Retina (tissue), 1 donor: Measurements from ENCODE around the gene CNTN5.

Experiments used
- DNase-seq: peaks from one replicate; pipeline ENCODE4 v3.0.0-alpha.2; 2016

CNTN5 gene

GRCh38 chr11:99634581-99634980 is 613.8 kb downstream of the CNTN5 start:
- no peak for DNase-seq

GRCh38 chr11:99638073-99638553 is 617.4 kb downstream of the CNTN5 start:
- DNase-seq: no peak

- DNase-seq: no peak
These were observed 619.9 kb downstream of the CNTN5 start for GRCh38 chr11:99640671-99641070.

GRCh38 chr11:99645934-99646333 is 625.2 kb downstream of the CNTN5 start:
- DNase-seq: no peak

GRCh38 chr11:99670067-99670676 is 649.4 kb downstream of the CNTN5 start:
- no peak for DNase-seq

- no peak for DNase-seq
These were observed 651.2 kb downstream of the CNTN5 start for GRCh38 chr11:99671808-99672409.

- DNase-seq: no peak
These were observed 655.5 kb downstream of the CNTN5 start for GRCh38 chr11:99676292-99676691.

- DNase-seq: no peak
These were observed 661.4 kb downstream of the CNTN5 start for GRCh38 chr11:99682171-99682570.

GRCh38 chr11:99682646-99683045 is 661.9 kb downstream of the CNTN5 start:
- DNase-seq: no peak

- no peak for DNase-seq
These were observed 663.2 kb downstream of the CNTN5 start for GRCh38 chr11:99683933-99684332.

- no peak for DNase-seq
These were observed 666.1 kb downstream of the CNTN5 start for GRCh38 chr11:99686838-99687237.

GRCh38 chr11:99687320-99687719 is 666.6 kb downstream of the CNTN5 start:
- no peak for DNase-seq

GRCh38 chr11:99693941-99694492 is 673.3 kb downstream of the CNTN5 start:
- no peak for DNase-seq

GRCh38 chr11:99695106-99695505 is 674.4 kb downstream of the CNTN5 start:
- no peak for DNase-seq

- DNase-seq: no peak
These were observed 686.1 kb downstream of the CNTN5 start for GRCh38 chr11:99706848-99707247.

GRCh38 chr11:99708928-99709672 is 688.4 kb downstream of the CNTN5 start:
- DNase-seq: no peak

GRCh38 chr11:99716302-99716701 is 695.6 kb downstream of the CNTN5 start:
- no peak for DNase-seq

- DNase-seq: no peak
These were observed 697.5 kb downstream of the CNTN5 start for GRCh38 chr11:99718291-99718690.

GRCh38 chr11:99739464-99740089 is 718.8 kb downstream of the CNTN5 start:
- peak; percentile 57 for DNase-seq

- no peak for DNase-seq
These were observed 721.8 kb downstream of the CNTN5 start for GRCh38 chr11:99742501-99742900.

GRCh38 chr11:99759787-99760186 is 739.0 kb downstream of the CNTN5 start:
- DNase-seq: no peak

- DNase-seq: no peak
These were observed 746.1 kb downstream of the CNTN5 start for GRCh38 chr11:99766811-99767210.

GRCh38 chr11:99773646-99774045 is 752.9 kb downstream of the CNTN5 start:
- DNase-seq: no peak
